ENCODE results near the gene MAN1A2.
"Not testable (repeated sequence)": the region's sequence is repeated elsewhere in the genome, so short reads cannot be mapped to it uniquely, and the experiment has no call there.

The MAN1A2 gene

DNA sequence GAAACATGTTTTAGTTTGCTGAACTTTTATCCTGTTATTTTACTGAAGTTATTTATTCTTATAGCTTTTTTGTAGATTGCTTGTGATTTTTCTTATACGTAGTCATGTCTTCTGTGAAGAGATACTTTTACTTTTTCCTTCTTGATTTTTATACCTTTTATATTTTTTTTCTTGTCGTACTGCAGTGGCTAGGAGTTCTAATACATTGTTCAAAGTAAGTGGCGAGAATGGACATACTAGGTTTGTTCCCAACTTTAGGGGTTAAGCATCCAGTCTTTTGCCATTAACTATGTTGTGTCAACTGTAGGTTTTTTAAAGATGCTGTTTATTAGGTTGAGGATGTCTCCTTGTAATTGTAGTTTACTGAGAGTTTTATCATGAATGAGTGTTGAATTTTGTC is 36.3 kb downstream of the MAN1A2 start:
- DNase-seq: no peak

GRCh38 chr1:117405042-117405441 is 37.8 kb downstream of the MAN1A2 start:
- DNase-seq: no peak

DNA sequence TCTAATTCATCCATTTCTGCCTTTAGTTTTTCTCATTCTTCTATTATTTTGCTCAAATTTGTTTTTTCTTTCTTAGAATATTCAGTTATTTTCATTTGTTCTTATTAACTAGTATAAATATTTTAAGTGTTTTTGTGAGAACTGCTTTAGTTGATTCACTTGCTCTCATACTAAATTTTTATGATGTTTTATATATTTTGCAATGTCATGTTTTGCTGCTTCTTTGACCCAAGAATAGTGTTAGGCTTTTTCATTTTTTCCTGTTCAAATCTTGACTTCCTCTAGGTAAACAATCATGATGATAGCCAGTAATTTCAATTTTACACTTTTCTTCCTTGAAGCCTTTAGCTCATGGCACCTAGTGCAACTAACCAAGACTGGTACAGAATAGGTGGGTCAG is 45.2 kb downstream of the MAN1A2 start:
- no peak for DNase-seq

DNA sequence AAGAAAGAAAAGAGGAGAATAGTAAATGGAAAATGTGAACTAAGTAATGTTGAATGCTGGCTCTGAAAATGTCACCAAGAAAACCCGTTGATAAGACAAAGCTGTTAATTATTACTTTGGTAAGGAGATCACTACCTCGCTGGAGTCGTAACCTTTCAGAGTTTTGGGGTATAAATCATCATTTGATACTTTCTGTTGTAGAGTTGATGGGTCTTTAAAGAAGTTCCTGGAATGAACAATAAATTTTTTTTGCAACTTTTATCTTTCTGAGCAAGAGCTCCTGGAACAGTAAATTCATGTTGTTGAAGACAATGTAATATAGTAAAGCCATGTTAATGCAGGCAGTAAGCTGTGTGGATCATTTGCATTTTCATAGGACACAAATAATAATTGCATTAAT is 46.2 kb downstream of the MAN1A2 start:
- DNase-seq: no peak

DNA sequence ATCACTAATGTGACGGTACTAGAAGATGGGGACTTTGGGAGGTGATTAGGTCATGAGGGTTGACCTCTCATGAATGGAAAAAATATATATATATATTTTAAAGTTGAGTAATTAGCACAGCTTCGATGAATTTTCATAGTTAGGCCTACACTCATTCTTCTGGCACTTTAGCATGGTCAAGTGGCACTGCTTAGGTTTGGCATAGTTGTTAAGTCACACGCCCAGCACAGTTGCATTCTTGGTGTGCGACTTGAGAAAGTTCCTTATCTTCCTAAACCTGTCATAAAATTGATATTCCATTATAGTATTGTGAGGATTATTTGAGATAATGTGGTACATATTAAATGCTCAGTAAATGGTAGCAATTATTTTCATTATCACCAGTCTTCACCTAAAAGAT is 47.7 kb downstream of the MAN1A2 start:
- no peak for DNase-seq

GRCh38 chr1:117416004-117416403 is 48.8 kb downstream of the MAN1A2 start:
- no peak for DNase-seq

DNA sequence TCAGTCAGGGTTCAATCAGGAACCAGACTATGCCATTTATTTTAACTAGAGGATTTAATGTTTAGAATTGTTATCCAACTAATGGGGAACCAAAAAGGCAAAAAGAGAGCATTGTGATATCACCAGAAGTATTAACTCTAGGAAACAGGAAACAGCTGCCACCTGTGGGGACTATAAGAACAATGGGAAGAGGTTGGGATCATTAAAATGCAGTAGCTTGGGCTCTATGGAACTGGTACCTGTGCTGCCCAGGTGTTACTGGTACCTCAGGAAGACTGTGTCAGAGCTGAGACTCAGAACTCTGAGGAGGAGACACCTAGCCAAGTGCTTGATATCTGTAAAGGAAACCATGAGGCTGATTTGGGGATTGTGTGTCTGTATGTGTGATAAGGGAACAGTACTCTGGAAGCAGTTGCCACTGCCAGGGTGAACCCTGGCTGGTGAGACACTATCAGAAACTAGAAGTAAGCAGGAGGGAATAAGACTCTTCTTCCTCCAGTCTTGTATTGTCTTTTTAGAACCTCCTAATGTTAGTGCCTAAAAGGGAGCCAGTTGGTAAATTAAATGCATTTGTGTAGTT is 49.4 kb downstream of the MAN1A2 start:
- no peak for DNase-seq

GRCh38 chr1:117425050-117425734 is 57.9 kb downstream of the MAN1A2 start:
- DNase-seq: no peak

DNA sequence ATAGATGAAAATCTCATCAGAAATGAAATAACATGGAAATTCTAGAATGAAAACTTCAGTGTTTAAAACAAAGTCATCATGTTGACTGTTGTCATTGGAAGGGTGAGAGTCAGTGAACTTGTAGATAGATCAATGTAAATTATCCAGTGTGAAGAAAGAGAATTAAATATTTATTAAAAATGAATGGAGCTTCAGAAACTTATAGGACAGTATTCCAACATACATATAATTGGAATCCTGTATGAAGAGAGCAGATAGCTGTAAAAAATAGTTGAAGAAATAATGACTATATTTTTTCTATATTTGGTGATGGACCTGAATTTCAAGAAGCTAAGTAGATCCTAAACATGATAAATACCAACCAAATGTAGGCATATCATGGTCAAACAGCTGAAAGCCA is 60.0 kb downstream of the MAN1A2 start:
- DNase-seq: no peak

GRCh38 chr1:117433943-117434342 is 66.7 kb downstream of the MAN1A2 start:
- DNase-seq: no peak

DNA sequence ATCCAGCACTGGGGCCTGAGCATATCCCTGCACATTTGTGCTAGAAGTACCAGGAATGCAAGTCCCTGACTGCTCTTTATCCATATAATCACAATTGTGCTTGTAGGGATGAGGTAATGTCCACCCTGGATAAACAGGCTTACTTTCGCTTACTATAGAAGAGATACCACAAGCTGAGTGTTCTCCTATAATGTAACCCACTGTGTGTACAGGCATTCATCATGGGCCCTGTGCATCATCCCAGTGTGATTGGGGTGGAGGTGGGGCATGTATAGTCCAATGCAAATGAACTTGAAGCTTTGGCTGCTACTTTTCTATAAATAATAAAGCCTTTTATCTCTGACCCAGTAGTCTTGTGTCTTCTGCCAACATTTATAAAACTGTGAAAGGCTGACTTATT is 69.3 kb downstream of the MAN1A2 start:
- no peak for DNase-seq

DNA sequence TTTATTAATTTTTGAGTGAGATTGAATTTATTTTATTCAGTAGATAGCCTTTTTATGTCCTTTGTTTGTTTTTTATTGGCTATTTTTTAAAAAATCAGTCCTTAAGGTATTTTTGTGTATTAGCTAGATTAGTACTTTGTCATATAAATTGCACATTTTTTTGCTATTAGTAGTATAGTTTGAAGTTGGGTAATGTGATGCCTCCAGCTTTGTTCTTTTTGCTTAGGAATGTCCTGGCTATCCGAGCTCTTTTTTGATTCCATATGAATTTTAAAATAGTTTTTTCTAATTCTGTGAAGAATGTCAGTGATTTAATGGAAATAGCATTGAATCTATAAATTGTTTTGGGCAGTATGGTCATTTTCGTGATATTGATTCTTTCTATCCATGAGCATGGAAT is 80.4 kb downstream of the MAN1A2 start:
- DNase-seq: no peak

DNA sequence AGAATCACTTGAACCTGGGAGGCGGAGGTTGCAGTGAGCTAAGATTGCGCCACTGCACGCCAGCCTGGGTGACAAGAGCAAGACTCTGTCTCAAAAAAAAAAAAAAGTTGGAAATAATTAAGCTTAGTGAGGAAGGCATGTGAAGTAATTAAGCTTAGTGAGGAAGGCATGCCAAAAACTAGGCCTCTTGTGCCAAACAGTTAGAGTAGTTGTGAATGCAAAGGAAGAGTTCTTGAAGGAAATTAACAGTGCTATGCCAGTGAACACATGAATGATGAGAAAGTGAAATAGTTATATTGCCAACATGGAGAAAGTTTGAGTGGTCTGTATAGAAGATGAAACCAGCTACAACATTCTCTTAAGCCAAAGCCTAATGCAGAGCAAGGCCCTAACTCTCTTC is 85.0 kb downstream of the MAN1A2 start:
- no peak for DNase-seq

- DNase-seq: no peak
Measured at GRCh38 chr1:117453958-117454357, 86.7 kb downstream of the MAN1A2 start.

DNA sequence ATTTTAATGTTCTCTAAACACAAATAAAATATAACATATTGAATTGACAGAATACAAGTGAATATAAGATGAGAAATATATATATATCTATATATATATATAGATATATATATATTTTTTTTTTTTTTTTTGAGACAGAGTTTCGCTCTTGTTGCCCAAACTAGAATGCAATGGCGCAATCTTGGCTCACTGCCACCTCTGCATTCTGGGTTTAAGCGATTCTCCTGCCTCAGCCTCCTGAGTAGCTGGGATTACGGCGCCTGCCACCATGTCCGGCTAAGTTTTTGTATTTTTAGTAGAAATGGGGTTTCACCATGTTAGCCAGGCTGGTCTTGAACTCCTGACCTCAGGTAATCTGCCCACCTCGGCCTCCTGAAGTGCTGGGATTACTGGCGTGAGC is 91.2 kb downstream of the MAN1A2 start:
- DNase-seq: not testable (repeated sequence)

DNA sequence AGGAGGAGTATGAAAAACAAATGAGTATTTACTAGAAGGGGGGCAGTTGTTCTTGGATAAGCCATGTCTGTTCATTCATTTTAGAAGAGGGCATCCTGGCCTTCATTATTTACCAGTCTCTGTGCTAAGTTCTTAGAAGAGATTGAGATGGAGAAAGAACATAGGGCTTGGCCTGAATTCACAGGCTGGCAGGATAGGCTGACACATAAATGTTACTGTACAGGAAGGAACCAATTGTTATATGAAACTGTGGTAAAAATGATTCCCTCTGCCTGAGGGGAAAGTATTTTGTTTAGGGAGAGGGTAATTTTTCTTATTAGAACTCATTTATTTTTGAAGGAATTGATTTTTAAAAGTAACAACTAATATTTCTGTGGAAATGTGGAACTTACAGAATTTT is 99.5 kb downstream of the MAN1A2 start:
- no peak for DNase-seq

DNA sequence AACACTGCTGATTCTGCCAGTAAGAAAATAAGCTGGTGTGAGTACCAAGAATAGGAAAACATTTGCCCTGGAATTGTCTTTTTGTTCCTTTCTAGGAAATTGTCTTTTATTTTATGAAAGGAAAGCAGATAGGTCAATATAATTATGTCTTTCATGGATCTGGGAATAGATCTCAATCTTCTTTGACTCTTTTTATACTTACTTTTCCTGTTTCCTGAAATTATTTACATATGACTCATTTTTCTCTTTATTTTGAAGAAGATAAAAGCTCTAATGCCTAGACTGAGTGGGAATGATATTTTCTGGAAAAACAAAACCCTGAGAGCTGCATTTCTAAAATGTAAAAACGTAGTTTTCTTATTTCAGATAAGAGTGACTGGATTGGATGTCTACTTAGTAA is 100.1 kb downstream of the MAN1A2 start:
- DNase-seq: no peak

DNA sequence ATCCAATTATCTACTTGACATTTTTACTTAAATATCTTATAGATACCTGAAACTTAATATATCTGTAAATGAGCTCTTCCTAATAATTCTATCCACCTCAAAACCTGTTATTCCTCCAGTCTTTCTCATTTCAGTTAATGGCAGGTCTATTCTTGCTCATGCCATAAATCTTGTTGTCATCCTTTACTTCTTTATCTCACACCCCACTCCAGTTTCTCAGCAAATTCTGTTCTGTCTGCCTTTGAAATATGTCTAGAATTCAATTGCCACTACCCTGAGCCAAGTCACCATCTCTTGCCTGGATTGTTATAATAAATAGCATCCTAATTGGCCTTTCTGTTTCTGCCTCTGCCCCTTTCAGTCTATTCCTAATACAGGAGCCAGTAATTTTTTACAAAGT is 105.8 kb downstream of the MAN1A2 start:
- no peak for DNase-seq

GRCh38 chr1:117475495-117475894 is 108.2 kb downstream of the MAN1A2 start:
- not testable (repeated sequence) for DNase-seq

DNA sequence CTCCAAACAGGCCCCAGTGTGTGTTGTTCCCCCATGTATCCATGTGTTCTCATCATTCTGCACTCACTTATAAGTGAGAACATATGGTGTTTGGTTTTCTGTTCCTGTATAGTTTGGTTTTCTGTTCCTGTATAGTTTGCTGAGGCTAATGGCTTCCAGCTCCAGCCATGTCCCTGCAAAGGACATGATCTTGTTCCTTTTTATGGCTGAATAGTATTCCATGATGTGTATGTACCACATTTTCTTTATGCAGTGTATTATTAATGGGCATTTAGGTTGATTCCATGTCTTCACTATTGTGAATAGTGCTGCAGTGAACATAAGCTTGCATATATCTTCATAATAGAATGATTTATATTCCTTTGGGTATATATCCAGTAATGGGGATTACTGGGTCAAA is 111.8 kb downstream of the MAN1A2 start:
- DNase-seq: no peak

- DNase-seq: no peak
Measured at GRCh38 chr1:117481410-117481809, 114.2 kb downstream of the MAN1A2 start.

GRCh38 chr1:117493906-117494305 is 126.7 kb downstream of the MAN1A2 start:
- DNase-seq: no peak

- no peak for DNase-seq
Measured at GRCh38 chr1:117495068-117495467, 127.8 kb downstream of the MAN1A2 start.

DNA sequence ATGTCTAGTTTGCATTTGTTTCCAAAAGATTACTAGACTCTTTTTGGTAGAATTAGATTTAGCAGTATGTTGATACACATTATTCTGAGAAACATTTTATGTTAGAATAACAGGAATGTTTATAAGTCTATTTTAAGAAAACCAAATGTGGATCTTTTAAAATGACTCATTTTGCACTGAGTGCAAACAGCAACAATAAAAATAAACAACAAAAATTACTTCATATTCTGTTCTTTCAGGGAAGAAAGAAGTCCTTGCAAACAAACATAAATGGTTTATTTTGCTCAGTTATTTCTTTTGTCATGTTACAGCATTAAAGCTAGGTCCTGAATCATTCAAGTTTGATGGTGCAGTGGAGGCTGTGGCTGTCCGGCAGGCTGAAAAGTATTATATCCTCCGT is 131.8 kb downstream of the MAN1A2 start:
- no peak for DNase-seq

DNA sequence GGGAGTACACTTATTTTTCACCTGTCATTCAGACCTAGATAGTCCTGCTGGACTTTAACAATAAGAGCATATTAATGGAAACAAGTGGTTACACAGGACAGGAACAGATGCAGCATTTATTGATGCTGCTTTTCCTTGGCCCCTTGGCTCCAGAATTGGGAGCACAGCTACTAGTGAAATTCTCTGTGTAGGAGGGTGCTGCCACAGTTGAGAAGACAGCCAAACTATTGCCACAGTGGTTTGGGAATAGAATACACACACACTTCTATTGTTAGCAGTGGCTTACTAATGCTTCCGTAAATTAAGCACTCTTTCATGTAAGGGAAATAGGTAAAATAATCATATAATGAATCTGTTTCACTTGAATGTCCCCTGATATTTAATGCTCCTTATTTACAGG is 133.3 kb downstream of the MAN1A2 start:
- DNase-seq: no peak
